ENCODE measurements around the gene ACTL7B. TPM values are rescaled to one million over a fixed set of nuclear protein-coding genes. Genes with fewer than 3 reads are reported as not detected.
A peak's percentile ranks its signal among the peaks of the same experiment; 100 is the strongest.
"Not testable (repeated sequence)": the region's sequence is repeated elsewhere in the genome, so short reads cannot be mapped to it uniquely, and the experiment has no call there.

The ACTL7B gene
- total and polyA plus RNA-seq, 2 donors: 0.02 TPM; not detected in 1

GRCh38 chr9:108889649-108890067, 33.9 kb upstream of the ACTL7B start:
- 96% methylated on average over 4 of the region's 4 CpGs for WGBS
- DNase-seq (ENCODE audit: low read depth in 6 of 9, low spot score in 9 of 9): peak in 3 of 9 donors; percentile 9 to 30 (median 13)
- Histone ChIP-seq H3K27me3 (ENCODE audit: control insufficient read depth in 2 of 2, insufficient read depth in 1 of 2, low read length in 1 of 2) (no peaks in the 10 kb centered on the region), H3K9me3 (ENCODE audit: control insufficient read depth in 2 of 2, insufficient read depth in 1 of 2, low read length in 1 of 2) (no peaks in the 10 kb centered on the region), H3K36me3 (ENCODE audit: control insufficient read depth in 2 of 2, insufficient read depth in 2 of 2, low read length in 1 of 2) (peaks cover 26 to 51% of the 10 kb centered on the region in 2 donors), H3K4me1 (ENCODE audit: control insufficient read depth in 2 of 2, insufficient read depth in 2 of 2, low read length in 2 of 2) (no peaks in the 10 kb centered on the region), H3K27ac (ENCODE audit: low read depth in 1 of 2, low read length in 1 of 2) (no peak overlapping the region), H3K4me3 (ENCODE audit: low read length in 2 of 2) (no peak overlapping the region)

GRCh38 chr9:108886594-108887271, 30.9 kb upstream of the ACTL7B start:
- not testable (repeated sequence) for H3K9me3 ChIP-seq (ENCODE audit: control insufficient read depth in 2 of 2, insufficient read depth in 1 of 2, low read length in 1 of 2); H3K27ac ChIP-seq (ENCODE audit: low read depth in 1 of 2, low read length in 1 of 2); H3K4me3 ChIP-seq (ENCODE audit: low read length in 2 of 2); H3K4me1 ChIP-seq (ENCODE audit: control insufficient read depth in 2 of 2, insufficient read depth in 2 of 2, low read length in 2 of 2); DNase-seq (ENCODE audit: low read depth in 6 of 9, low spot score in 9 of 9); H3K27me3 ChIP-seq (ENCODE audit: control insufficient read depth in 2 of 2, insufficient read depth in 1 of 2, low read length in 1 of 2)
- peaks cover 11 to 33% of the 10 kb centered on the region in 2 donors for H3K36me3 ChIP-seq (ENCODE audit: control insufficient read depth in 2 of 2, insufficient read depth in 2 of 2, low read length in 1 of 2)
- WGBS: 97% methylated on average over 3 of the region's 3 CpGs

GRCh38 chr9:108885643-108886348, 30.0 kb upstream of the ACTL7B start:
- no peaks in the 10 kb centered on the region for H3K27me3 ChIP-seq (ENCODE audit: control insufficient read depth in 2 of 2, insufficient read depth in 1 of 2, low read length in 1 of 2)
- no peak overlapping the region for H3K4me3 ChIP-seq (ENCODE audit: low read length in 2 of 2)
- no peaks in the 10 kb centered on the region for H3K9me3 ChIP-seq (ENCODE audit: control insufficient read depth in 2 of 2, insufficient read depth in 1 of 2, low read length in 1 of 2)
- WGBS: 90% methylated on average over 1 of the region's 1 CpG
- H3K4me1 ChIP-seq (ENCODE audit: control insufficient read depth in 2 of 2, insufficient read depth in 2 of 2, low read length in 2 of 2): no peaks in the 10 kb centered on the region
- H3K36me3 ChIP-seq (ENCODE audit: control insufficient read depth in 2 of 2, insufficient read depth in 2 of 2, low read length in 1 of 2): peaks cover 3 to 24% of the 10 kb centered on the region in 2 donors
- DNase-seq (ENCODE audit: low read depth in 6 of 9, low spot score in 9 of 9): peak in 1 of 9 donors; percentile 11
- H3K27ac ChIP-seq (ENCODE audit: low read depth in 1 of 2, low read length in 1 of 2): no peak overlapping the region

GRCh38 chr9:108884701-108885100, 28.9 kb upstream of the ACTL7B start:
- DNase-seq (ENCODE audit: low read depth in 6 of 9, low spot score in 9 of 9): no peak

GRCh38 chr9:108883085-108883484, 27.3 kb upstream of the ACTL7B start:
- 98% methylated on average over 3 of the region's 3 CpGs for WGBS
- peaks cover 16 to 27% of the 10 kb centered on the region in 2 donors for H3K36me3 ChIP-seq (ENCODE audit: control insufficient read depth in 2 of 2, insufficient read depth in 2 of 2, low read length in 1 of 2)
- no peak overlapping the region for H3K4me3 ChIP-seq (ENCODE audit: low read length in 2 of 2)

More at GRCh38 chr9:108884701-108885100, 28.9 kb upstream of the ACTL7B start:
- Histone ChIP-seq H3K27ac (ENCODE audit: low read depth in 1 of 2, low read length in 1 of 2) (no peak overlapping the region), H3K4me3 (ENCODE audit: low read length in 2 of 2) (no peak overlapping the region), H3K27me3 (ENCODE audit: control insufficient read depth in 2 of 2, insufficient read depth in 1 of 2, low read length in 1 of 2) (no peaks in the 10 kb centered on the region), H3K9me3 (ENCODE audit: control insufficient read depth in 2 of 2, insufficient read depth in 1 of 2, low read length in 1 of 2) (no peaks in the 10 kb centered on the region), H3K36me3 (ENCODE audit: control insufficient read depth in 2 of 2, insufficient read depth in 2 of 2, low read length in 1 of 2) (peaks cover 3 to 23% of the 10 kb centered on the region in 2 donors), H3K4me1 (ENCODE audit: control insufficient read depth in 2 of 2, insufficient read depth in 2 of 2, low read length in 2 of 2) (no peaks in the 10 kb centered on the region)
- 94% methylated on average over 3 of the region's 3 CpGs for WGBS

GRCh38 chr9:108882052-108882888, 26.5 kb upstream of the ACTL7B start:
- Histone ChIP-seq H3K27ac (ENCODE audit: low read depth in 1 of 2, low read length in 1 of 2) (no peak overlapping the region), H3K36me3 (ENCODE audit: control insufficient read depth in 2 of 2, insufficient read depth in 2 of 2, low read length in 1 of 2) (peaks cover 17 to 27% of the 10 kb centered on the region in 2 donors), H3K4me1 (ENCODE audit: control insufficient read depth in 2 of 2, insufficient read depth in 2 of 2, low read length in 2 of 2) (no peaks in the 10 kb centered on the region), H3K4me3 (ENCODE audit: low read length in 2 of 2) (no peak overlapping the region), H3K9me3 (ENCODE audit: control insufficient read depth in 2 of 2, insufficient read depth in 1 of 2, low read length in 1 of 2) (no peaks in the 10 kb centered on the region), H3K27me3 (ENCODE audit: control insufficient read depth in 2 of 2, insufficient read depth in 1 of 2, low read length in 1 of 2) (no peaks in the 10 kb centered on the region)
- DNase-seq (ENCODE audit: low read depth in 6 of 9, low spot score in 9 of 9): no peak
- WGBS: 97% methylated on average over 6 of the region's 6 CpGs

More at GRCh38 chr9:108883085-108883484, 27.3 kb upstream of the ACTL7B start:
- no peaks in the 10 kb centered on the region for H3K27me3 ChIP-seq (ENCODE audit: control insufficient read depth in 2 of 2, insufficient read depth in 1 of 2, low read length in 1 of 2)
- no peaks in the 10 kb centered on the region for H3K4me1 ChIP-seq (ENCODE audit: control insufficient read depth in 2 of 2, insufficient read depth in 2 of 2, low read length in 2 of 2)
- DNase-seq (ENCODE audit: low read depth in 6 of 9, low spot score in 9 of 9): no peak
- no peak overlapping the region for H3K27ac ChIP-seq (ENCODE audit: low read depth in 1 of 2, low read length in 1 of 2)
- no peaks in the 10 kb centered on the region for H3K9me3 ChIP-seq (ENCODE audit: control insufficient read depth in 2 of 2, insufficient read depth in 1 of 2, low read length in 1 of 2)

GRCh38 chr9:108880738-108881316, 25.0 kb upstream of the ACTL7B start:
- 92% methylated on average over 3 of the region's 3 CpGs for WGBS
- DNase-seq (ENCODE audit: low read depth in 6 of 9, low spot score in 9 of 9): no peak
- Histone ChIP-seq H3K9me3 (ENCODE audit: control insufficient read depth in 2 of 2, insufficient read depth in 1 of 2, low read length in 1 of 2) (no peaks in the 10 kb centered on the region), H3K36me3 (ENCODE audit: control insufficient read depth in 2 of 2, insufficient read depth in 2 of 2, low read length in 1 of 2) (peaks cover 29 to 35% of the 10 kb centered on the region in 2 donors), H3K27me3 (ENCODE audit: control insufficient read depth in 2 of 2, insufficient read depth in 1 of 2, low read length in 1 of 2) (no peaks in the 10 kb centered on the region), H3K4me3 (ENCODE audit: low read length in 2 of 2) (no peak overlapping the region), H3K4me1 (ENCODE audit: control insufficient read depth in 2 of 2, insufficient read depth in 2 of 2, low read length in 2 of 2) (no peaks in the 10 kb centered on the region), H3K27ac (ENCODE audit: low read depth in 1 of 2, low read length in 1 of 2) (no peak overlapping the region)

GRCh38 chr9:108877524-108877923, 21.7 kb upstream of the ACTL7B start:
- WGBS: 98% methylated on average over 2 of the region's 2 CpGs
- no peak overlapping the region for H3K27ac ChIP-seq (ENCODE audit: low read depth in 1 of 2, low read length in 1 of 2)
- H3K27me3 ChIP-seq (ENCODE audit: control insufficient read depth in 2 of 2, insufficient read depth in 1 of 2, low read length in 1 of 2): no peaks in the 10 kb centered on the region

More at GRCh38 chr9:108877524-108877923, 21.7 kb upstream of the ACTL7B start:
- Histone ChIP-seq H3K4me3 (ENCODE audit: low read length in 2 of 2) (no peak overlapping the region), H3K36me3 (ENCODE audit: control insufficient read depth in 2 of 2, insufficient read depth in 2 of 2, low read length in 1 of 2) (peaks cover 34 to 47% of the 10 kb centered on the region in 2 donors), H3K9me3 (ENCODE audit: control insufficient read depth in 2 of 2, insufficient read depth in 1 of 2, low read length in 1 of 2) (no peaks in the 10 kb centered on the region), H3K4me1 (ENCODE audit: control insufficient read depth in 2 of 2, insufficient read depth in 2 of 2, low read length in 2 of 2) (no peaks in the 10 kb centered on the region)
- no peak for DNase-seq (ENCODE audit: low read depth in 6 of 9, low spot score in 9 of 9)

All from thymus (tissue), 11 donors.